ENCODE measurements around the gene HAUS3.
"Not testable (repeated sequence)": the region's sequence is repeated elsewhere in the genome, so short reads cannot be mapped to it uniquely, and the experiment has no call there.

The HAUS3 gene

DNA sequence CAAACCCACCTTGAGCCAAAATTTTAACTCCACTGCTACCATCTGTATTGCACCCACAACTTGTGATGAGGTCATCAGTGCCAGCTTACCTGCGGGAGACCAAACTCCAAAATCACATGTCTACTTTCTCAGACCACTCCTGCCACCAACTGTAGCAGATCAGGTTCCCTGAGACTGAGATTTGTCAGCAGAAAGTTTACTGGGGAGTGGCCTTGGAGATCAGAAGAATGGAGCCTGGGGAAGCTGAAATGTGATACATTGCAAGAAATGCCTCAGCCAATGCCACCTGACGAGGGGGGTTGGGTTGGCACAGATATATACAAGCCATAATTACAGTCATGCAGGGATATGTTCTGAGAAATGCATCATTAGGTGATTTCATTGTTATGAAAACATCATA is 19.1 kb downstream of the HAUS3 start:
- in situ Hi-C loops (cut with MboI; ENCODE audit: low sequenced_read_pairs), result no loop called here

DNA sequence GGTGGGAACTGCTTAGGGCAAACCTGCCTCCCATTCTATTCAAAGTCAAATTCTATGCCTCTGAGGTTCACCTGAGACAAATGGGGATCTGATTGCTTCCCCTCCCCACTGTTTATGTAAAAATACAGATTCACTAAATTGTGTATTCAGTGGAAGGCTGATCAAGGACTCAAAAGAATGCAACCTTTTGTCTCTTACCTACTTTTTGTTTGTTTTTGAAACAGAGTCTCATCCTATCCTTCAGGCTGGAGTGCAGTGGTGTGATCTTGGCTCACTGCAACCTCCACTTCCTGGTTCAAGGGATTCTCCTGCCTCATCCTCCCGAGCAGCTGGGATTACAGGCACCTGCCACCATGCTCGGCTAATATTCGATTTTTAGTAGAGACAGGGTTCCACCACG is 20.5 kb downstream of the HAUS3 start:
- in situ Hi-C loops (cut with MboI; ENCODE audit: low sequenced_read_pairs), result not testable (repeated sequence)

DNA sequence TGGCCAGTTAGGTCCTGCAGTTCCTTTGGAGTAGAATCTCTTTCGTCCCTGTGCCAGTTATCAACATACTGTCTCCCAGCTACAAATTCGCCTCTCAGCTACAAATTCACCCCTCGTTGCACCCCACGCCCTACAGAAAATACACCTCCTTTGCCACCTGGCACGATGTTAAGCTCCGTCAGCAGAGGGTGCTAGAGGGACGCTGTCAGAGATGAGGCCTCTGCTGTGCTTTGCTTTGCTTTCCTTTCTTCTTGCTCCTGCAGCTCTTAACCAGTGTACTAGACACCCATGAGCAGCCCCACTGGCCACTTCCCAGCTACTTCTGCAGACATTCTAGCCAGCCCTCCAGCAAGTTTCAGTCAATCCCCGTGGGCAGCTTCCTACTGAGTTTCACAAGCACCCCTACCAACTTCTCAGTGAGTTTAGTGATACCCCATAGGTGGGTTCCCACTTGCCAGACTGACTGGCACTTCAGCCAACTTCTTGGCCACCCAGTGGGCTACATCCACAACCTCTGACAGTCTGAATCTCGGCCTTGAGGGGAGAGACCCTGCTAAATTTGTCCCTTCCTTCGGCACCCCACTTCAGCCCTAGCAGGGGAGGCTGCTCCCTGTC is 21.8 kb downstream of the HAUS3 start:
- in situ Hi-C loops (cut with MboI; ENCODE audit: low sequenced_read_pairs), result no loop called here

DNA sequence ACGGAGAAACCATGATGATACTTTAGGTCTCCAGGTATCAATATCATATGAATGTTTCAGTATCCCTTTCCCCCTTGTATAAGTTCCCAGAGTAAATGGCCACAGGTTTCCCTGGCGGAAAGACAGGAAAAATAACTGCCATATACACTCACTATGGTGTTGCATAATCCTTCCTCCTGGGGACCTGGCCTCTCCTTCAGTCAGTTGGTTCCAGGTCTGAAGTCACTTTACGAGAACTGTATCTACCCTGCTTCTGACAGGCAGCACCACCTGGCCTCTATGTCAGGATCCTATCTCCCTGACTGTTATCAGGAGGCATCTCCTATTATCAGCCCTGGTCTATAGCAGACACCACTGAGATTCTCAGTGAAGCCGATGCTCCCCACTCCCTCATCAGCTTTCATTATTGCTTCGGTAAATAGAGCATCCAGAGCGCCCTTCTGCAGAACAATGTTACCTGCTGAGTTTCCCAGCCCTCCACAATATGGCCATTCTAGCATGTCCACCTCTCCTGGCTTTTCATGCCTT is 22.6 kb downstream of the HAUS3 start:
- in situ Hi-C loops (cut with MboI; ENCODE audit: low sequenced_read_pairs), result no loop called here

DNA sequence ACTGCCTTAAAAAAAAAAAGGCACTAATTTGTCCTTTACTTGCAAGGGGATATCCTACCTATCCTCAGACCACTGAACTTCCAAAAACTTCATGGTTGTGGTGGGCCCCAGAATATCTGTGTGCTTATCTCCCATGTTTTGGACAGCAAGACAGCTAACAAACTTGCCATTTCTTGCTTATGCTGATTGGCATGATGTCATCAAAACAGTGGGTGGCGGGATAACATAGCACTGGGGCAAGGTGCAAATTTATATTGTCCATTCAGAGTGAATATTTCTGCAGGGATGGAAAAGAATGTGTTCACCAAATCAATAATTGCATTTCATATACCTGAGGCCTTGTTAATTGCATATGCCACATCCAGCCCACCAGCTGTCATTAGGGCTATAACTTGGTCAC is 23.5 kb downstream of the HAUS3 start:
- in situ Hi-C loops (cut with MboI; ENCODE audit: low sequenced_read_pairs), result no loop called here

DNA sequence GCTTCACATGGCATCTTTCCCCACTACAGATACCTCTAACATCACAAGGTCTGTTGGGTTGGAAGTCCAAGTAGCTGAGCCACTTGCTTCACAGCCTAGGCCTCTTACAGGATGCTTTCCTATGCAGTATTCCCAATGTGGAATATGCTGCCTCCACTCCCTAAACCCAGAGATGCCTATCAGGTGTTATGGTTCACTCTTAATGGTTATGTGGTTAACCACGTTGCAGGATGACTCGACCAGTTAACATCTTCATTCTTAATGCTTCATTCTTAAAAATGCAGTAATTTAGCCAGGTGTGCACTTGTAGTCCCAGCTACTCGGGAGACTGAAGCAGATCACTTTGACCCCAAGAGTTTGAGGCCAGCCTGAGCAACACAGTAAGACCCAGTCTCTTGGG is 24.2 kb downstream of the HAUS3 start:
- in situ Hi-C loops (cut with MboI; ENCODE audit: low sequenced_read_pairs), result no loop called here

DNA sequence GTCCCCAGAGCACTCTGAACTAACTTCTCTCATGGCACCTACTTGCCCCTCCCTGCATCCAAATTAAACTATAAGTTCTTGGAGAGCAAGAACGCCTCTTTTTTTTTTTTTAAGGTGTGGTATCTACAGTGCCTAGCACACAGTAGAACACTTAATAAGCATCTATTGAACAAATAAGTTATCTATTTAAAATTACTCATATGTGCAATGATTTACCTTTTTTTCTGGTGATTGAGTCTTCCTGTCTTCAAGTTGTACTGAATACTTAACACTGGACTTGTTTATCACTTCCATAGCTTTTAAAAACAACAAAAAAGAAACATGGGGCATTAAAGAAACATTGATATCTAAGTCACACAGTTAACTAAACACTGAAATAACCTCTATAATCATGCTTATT is 29.1 kb downstream of the HAUS3 start:
- in situ Hi-C loops (cut with MboI; ENCODE audit: low sequenced_read_pairs), result no loop called here

DNA sequence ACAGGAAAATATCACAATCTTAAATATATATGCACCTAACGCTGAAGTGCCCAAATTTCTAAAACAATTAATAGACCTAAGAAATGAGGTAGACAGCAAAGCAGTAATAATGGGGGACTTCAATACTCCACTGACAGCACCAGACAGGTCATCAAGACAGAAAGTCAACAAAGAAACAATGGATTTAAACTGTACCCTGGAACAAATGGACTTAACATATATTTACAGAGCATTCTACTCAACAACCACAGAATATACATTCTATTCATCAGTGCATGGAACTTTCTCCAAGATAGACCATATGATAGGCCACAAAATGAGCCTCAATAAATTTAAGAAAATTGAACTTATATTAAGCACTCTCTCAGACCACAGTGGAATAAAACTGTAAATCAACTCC is 39.1 kb downstream of the HAUS3 start:
- in situ Hi-C loops (cut with MboI; ENCODE audit: low sequenced_read_pairs), result not testable (repeated sequence)

DNA sequence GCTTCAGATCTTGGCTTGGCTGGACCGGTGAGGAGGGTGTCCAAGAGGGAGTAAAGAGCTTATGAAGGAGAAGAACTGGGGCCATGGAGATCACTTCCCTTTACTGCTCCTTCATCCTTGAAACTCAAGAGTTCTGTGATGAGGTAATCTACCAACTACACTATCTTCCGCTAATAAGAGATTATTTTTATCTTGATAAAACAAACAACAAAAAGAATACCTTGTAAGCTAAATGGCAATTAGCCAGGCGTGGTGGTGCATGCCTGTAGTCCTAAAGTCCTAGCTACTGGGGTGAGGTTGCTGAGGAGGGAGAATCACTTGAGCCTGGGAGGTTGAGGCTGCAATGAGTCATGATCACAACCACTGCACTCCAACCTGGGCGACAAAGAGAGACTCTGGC is 47.4 kb downstream of the HAUS3 start:
- in situ Hi-C loops (cut with MboI; ENCODE audit: low sequenced_read_pairs), result no loop called here

DNA sequence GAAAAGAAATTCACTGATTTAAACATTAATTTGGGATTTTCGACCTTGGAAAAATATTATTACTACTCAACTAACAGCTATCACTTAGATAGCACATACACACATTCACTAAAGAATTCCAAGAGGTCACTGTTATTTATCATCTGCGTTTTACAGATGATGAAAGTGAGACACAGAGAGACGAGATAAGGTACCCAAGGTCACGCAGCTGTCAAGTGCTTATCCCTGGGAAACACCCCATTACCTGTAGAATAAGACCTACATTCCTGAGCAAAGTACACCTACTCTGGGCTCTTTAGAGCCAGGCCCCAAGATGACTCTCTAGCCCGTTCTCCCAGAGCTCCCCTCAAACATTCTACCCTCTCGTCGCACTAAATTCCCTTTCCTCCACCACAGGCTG is 48.6 kb downstream of the HAUS3 start:
- in situ Hi-C loops (cut with MboI; ENCODE audit: low sequenced_read_pairs), result no loop called here

DNA sequence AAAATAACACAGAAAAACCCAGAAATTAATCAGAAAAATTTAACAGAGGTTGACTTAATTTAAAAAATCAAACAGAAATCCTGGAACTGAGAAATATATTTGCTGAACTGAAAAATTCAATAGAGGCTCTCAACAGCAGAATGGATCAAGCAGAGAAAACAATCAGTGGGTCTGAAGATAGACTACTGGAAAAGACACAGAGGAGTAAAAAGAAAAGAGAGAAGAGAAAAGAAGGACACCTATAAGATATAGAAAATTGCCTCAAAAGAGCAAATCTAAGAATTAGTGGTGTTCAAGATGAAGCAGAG is 55.1 kb downstream of the HAUS3 start:
- in situ Hi-C loops (cut with MboI; ENCODE audit: low sequenced_read_pairs), result no loop called here

DNA sequence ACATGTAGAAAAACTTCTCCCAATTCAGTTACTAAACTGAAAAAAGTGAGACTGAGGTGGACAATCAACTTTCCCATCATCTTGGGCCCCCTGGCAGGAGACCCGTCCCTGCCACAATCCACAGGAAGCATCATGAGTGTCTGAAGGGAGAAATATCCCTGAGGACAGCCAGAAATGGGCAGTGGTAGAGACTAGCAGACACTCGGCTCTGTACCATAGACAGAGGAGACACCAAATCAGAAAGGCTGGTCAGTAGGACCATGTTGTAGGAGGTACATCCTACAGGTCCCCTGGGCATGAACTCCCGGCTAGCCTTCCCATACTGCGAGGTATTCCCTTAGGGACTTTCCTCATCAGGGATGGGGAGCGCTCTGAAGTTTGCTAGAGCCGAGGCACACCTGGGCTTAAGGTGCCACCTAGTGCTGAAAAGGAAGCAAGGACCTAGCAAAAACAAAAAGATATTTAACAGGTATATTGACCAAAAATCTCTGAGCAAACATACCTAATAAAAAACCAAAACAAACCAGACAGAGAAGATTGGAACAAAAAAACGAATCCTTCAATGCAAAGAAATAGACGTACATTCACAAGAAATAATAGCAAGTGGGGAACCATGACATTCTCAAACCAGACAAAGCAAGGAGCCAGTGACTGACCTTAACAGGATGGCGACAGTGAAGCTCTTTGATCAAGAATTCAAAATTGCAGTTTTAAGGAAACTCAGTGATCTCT is 55.6 kb downstream of the HAUS3 start:
- in situ Hi-C loops (cut with MboI; ENCODE audit: low sequenced_read_pairs), result no loop called here

DNA sequence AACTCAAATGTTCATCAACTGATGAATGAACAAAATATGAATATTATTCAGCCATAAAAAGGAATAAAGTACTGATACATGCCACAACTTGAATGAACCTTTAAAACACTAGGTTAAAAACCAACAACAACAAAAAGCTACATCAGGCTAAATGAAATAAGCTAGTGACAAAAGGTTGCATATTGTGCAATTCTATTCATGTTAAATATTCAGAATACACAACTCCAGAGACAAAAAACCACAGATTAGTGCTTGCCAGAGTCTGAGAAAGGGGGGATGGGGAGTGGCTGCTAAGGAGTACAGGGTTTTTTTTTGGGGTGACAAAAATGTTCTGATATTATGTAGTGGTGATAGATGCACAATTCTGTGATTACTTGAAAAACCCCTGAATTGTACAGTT is 58.5 kb downstream of the HAUS3 start:
- in situ Hi-C loops (cut with MboI; ENCODE audit: low sequenced_read_pairs), result no loop called here

DNA sequence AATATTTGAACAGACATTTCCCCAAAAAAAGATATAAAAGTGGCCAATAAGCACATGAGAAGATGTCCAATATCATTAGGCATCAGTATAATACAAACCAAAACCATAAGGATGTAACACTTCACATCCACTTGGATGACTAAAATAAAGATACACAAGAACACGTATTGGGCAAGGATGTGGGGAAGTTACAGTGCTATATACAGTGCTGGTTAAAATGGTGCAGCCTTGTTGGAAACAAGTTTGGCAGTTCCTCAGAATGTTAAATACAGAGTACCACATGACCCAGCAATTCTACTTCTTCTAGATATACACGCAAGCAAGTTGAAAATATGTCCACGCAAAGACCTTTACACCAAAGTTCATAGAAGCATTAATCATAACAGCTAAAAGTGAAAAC is 58.9 kb downstream of the HAUS3 start:
- in situ Hi-C loops (cut with MboI; ENCODE audit: low sequenced_read_pairs), result no loop called here

DNA sequence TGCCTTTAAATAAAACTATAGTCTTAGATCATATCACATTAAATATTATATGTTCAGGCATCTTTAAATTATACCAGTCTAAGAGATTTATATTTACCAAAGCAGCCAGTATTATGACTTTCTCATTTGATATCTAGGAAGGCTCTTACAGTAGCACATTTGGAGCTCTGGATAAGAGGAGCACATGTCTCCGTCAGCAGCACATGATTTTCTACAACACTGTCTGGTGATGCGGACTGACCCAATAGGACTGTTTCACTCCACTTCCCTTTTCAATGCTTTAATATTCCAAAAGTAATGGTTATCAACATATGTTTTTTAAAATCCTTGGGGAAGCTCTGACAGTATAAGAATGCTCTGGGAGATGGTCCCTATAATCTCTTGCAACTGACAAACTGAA is 61.5 kb downstream of the HAUS3 start:
- in situ Hi-C loops (cut with MboI; ENCODE audit: low sequenced_read_pairs), result no loop called here

DNA sequence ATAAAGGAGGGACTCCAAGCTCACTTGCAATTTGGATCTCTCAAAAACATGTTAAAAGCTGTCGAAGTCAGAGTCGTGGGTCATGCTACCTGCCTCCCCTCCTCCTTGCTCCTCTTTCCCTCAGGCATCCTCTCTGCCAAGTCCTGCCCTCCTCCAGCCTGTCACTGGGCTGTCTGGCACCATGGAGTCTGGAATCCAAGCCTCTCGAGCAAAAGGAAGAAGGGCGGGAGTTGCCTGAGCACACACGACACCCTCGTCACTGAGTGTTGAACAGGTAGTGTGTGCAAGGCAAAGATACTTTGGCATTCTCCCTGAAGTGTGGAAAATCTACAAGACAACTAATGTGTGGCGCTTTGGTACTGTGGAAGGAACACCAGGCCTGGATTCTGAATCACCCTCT is 62.2 kb downstream of the HAUS3 start:
- in situ Hi-C loops (cut with MboI; ENCODE audit: low sequenced_read_pairs), result no loop called here

DNA sequence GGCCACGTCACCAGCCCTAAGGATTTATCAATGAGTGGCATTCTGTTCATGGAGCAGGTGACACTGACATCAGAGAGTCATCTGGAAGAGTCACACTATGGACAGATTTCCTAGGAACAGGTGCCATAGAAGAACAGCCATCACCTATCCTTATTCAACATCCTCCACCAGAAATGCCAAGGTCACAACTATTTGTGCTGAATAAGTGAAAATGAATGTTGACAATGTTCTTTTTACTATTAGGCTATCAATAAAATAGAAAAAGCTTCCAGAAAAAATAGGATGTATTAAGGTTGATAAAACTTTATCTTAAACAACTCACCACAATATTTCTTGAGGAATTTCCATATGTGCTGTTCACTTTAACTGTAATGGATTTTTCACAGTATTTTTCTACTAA is 62.9 kb downstream of the HAUS3 start:
- in situ Hi-C loops (cut with MboI; ENCODE audit: low sequenced_read_pairs), result no loop called here

All from hTERT RPE-1 (cell line).